GM19438 (cell line): Measurements from ENCODE around the gene CD7.
"Not testable (repeated sequence)": the region's sequence is repeated elsewhere in the genome, so short reads cannot be mapped to it uniquely, and the experiment has no call there.

ENCODE experiments used
- ATAC-seq: cut with Tn5 transposase; IDR thresholded peaks from one replicate; pipeline ENCODE4 v1.9.1; 2021; ENCODE audit warnings: low read depth; ENCODE audit not compliant: unreplicated experiment

Gene CD7

DNA sequence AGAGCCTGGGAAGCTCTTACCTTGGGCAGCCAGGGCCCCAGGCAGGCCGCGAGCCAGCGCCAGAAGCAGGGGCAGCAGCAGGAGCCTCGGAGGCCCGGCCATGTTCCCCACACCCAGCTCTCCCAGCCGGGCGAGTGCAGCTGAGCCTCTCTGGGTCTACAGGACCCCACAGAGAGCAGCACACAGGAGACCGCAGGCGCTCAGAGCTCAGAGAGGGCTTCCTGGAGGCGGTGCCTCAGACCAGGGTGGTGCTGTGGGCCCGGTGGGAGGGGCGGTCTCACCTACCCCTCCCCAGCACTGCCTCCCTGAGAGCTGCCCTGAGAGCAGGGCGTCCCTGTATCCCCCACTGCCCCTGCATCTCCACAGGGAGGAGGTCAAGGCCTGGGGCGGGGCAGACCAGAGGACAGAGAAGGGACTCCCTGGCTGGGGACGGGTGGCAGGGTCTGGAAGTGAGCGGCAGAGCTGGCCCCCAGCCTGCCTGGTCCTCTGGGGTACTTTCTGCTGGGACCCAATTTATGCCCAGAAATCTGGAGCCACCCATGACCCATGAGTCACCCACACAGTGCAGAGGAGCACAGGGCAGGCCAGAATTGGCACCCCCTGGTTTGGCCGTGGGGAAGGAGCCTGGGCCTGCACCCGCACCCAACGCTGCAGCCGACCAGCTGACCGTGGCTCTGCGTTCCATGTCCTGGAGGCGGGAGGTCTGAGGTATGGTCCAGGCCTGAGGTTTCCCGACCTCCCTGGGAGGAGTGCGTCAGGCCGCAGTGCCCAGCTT lies at the start of gene CD7:
CD7 (minus strand) TSS at position 215 of the 775 bp plus-strand sequence; CDS start at position 102, 113 bp downstream.
- ATAC-seq = no peak

- ATAC-seq = no peak
Observed at GRCh38 chr17:82366749-82367148, 49.3 kb upstream of the CD7 start.

GRCh38 chr17:82365606-82366295 lies 48.3 kb upstream of the CD7 start:
- no peak for ATAC-seq

- ATAC-seq = no peak
Observed at GRCh38 chr17:82361885-82362633, 44.7 kb upstream of the CD7 start.

- ATAC-seq = not testable (repeated sequence)
Observed at GRCh38 chr17:82359451-82360074, 42.2 kb upstream of the CD7 start.

DNA sequence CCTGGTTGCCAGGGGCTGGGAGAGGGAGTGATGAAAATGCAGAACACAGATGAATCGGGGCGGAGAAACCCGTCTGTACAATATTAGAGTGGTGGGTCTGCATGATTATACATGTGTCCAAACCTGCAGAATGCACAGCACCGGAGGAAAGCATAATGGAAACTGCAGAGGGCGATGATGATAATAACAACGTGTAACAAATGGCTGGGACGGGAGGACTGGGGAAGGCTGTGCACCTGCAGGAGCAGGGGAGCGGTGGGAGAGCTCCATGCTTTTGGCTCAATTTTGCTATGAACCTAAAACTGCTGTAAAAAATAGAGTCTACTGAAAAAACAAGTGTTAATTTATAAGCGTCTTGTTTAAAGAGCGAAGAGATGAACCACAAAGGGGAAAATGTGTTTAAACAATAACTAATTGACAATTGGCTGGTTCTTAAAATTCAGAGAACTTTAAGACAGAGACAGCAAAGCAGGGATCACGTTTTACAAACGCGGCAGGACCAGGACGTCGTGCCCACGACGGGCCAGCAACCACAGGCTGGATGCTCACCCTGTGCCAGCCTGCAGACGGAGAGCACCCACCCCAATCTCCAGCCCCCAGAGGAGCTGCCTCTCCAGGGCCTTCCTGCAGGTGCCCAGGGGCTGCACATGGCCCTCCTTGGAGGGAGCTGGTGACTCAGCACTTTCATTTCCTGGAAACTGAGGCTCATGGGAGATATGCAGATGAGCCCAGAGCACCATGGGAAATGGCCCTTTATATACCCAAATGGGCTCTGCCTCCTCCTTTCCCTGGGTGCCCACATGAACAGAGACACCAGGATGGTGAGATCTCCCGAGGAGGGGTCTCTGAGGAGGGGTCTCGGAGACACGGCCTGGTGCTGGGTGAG lies 41.3 kb upstream of the CD7 start, which contains the start of gene TEX19:
TEX19 (plus strand) TSS at position 783 of the 886 bp plus-strand sequence. CDS start 2,904 bp downstream, outside the sequence.
- no peak for ATAC-seq

DNA sequence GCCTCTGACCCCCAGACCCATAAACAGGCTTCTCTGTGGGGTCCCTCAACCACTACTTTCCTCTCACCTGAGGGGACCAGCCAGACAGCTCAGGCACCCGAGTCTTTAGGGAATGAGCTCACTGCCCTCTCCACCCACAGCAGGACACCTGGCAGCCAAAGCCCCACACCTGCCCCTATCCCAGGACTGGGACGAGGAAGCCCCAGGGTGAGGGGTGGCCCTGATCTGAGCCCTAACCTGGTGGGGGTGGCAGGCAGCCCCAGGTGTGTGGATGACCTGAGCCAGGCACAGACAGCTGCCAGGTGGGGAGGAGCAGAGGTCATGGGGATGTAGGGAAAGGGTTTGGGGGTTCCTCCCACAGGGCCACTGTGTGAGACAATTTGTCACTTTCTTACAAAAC lies 40.0 kb upstream of the CD7 start:
- ATAC-seq = no peak

GRCh38 chr17:82356845-82357355 lies 39.5 kb upstream of the CD7 start:
- no peak for ATAC-seq

DNA sequence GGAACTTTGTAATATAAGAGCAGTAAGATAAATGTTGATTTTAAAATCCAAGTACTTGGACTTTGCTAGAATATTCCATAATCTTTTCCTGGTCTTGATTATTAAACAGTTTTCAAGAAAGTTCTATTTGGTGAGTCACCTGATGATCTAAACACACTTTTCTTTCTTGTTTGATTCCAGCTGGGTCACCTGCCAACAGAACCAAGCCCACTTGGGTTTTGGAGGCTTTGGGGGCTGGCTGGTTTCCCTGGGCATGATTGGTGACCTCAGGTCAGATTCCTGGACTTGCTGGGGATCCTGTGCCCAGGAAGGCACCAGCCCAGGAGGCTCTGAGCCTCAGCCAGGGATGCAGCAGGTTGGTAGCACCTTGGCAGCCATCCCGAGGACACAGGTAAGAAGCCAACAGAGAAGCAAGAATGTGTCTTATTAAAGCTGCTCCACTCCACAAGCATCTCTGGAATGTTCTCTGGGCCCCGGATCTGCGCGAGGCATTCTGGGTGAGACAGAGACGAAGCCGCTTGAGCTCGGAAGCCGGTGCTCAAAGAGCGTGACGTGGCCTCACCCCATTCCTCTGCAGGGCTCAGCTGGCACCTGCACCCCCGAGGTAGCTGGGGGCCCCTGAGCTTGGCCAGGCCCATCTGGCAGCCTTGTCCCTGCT lies 38.5 kb upstream of the CD7 start:
- no peak for ATAC-seq

GRCh38 chr17:82354804-82355308 lies 37.4 kb upstream of the CD7 start:
- ATAC-seq = no peak

DNA sequence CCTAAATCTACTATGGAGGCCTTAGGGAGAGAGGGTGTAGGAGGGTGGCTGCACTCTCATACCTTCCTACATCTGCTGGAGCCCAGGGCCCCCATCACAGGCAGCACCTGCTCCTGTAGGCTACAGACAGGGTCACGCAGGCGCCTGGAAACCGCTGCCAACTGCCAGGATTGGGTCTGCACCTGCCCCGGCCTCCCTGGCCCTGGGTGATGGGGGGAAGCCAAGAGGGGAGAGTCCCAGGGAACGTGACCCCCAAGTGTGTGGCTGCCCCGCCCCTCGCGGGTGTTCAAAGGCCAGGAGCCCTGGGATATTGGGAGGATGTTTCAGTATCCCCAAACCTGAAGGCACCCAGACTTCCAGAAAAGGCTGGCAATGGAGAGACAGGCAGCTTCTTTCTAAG lies 36.1 kb upstream of the CD7 start:
- ATAC-seq = no peak

DNA sequence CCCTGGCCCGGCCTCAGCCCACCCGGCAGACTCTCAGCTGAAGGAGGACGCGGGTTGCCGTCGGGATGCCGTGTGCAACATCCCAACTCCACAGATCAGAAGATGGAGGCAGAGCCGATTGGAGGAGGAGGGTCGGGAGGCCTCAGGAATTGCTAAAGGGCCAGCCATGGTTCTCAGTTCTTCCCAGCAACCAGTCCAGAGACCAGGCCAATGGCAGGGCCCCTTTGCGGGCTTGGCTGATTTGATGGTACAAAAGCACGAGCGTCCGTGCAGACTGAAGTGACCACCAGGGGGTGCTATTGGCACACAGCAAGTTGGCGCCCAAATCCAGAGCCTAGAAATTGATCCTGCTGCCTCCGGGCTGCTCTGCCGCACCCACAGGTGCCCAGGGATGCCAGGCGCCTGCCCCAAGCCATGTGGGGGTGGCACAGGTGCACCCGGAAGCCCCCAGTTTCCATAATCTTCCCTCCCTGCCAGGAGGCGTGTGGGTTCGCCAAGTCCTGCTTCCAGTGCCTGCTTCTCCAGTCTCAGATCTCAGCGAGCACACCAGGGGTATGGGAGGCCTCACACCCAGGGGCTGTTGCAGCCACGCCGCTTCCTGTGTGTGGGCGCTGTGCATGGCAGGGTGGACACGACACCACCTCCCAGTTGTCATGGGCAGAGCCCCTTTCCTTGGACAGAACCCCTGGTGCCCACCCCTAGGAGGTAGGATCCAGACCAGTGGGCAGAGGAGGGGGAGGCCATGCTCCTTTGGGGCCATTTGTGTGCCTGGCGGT lies 34.5 kb upstream of the CD7 start:
- ATAC-seq = peak; percentile 56

- peak; percentile 59 for ATAC-seq
Observed at GRCh38 chr17:82351254-82351712, 33.9 kb upstream of the CD7 start.

GRCh38 chr17:82350182-82351030 lies 33.0 kb upstream of the CD7 start:
- ATAC-seq = no peak

DNA sequence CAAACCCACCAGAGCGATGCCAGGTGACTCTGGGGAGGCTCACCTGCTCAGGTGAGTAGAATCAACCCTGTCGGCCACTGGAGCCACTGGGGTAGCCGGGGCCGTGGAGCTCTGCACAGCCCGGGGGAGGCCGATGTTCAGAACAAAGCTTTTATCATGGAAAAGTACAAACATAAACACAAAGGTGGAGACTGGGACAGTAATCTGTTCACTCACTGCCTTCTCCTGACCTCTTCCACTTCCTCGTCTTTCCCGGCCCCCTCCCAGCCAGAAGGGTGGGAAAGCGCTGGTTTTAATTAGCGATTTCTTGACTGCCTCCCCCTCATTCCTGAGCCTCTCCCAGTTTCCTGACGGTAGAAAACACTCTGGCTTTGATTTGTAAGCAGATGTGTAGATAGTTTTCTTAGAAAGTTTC lies 31.9 kb upstream of the CD7 start:
- ATAC-seq = no peak

DNA sequence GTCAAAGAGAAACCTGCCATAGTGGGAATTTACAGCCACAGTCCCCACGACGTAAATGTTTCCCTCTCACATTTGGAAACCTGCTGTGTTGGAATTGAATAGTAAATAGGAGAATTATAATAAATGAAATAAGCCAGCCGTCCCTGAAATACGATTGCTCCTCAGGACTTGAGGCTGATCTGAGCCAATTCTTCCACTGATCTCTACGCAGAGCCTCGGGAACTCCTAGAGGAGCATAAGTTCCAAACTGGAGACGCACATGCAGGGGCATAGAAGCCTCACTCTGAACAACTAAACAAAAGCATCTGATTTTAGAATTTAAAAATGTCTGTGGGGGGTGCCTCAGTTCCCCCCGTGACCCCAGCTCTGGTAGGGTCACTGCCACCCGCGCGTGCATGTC lies 31.5 kb upstream of the CD7 start:
- ATAC-seq = no peak

GRCh38 chr17:82348434-82348833 lies 31.0 kb upstream of the CD7 start:
- no peak for ATAC-seq
